HL-60 (cell line): ENCODE measurements around the gene MAB21L4.

Experiments
- CTCF ChIP-seq: IDR thresholded peaks from one replicate; pipeline ENCODE4 v1.5.1; 2011; ENCODE audit warnings: low read length, control low read depth, inconsistent platforms; ENCODE audit not compliant: insufficient read depth
- GABPA ChIP-seq: IDR thresholded peaks from 2 replicates; pipeline ENCODE4 v1.6.1; 2012; ENCODE audit warnings: low read depth
- POLR2AphosphoS5 ChIP-seq: IDR thresholded peaks from 2 replicates; pipeline ENCODE4 v1.6.1; 2012; ENCODE audit warnings: low read depth

GRCh38 chr2:240894006-240894405 is 1.9 kb downstream of the MAB21L4 start:
- TF ChIP-seq CTCF (no peak), POLR2AphosphoS5 (no peak), GABPA (no peak)
